ENCODE data around the gene ALG8. TPM values are rescaled to one million over a fixed set of nuclear protein-coding genes. Genes with fewer than 3 reads are reported as not detected.

ALG8 gene
- total RNA-seq, 1 donor from 2014 or later: 43.7 TPM

- H3K9ac ChIP-seq (ENCODE audit: low read length): no peak overlapping the region
- peaks cover 11% of the 10 kb centered on the region for H3K4me1 Mint-ChIP-seq (ENCODE audit: low read depth, unreplicated experiment)
- H3K36me3 Mint-ChIP-seq (ENCODE audit: low read depth, unreplicated experiment): peaks cover 2% of the 10 kb centered on the region
- no peak overlapping the region for H3K27ac Mint-ChIP-seq (ENCODE audit: unreplicated experiment)
- peaks cover 4% of the 10 kb centered on the region for H3K27me3 Mint-ChIP-seq (ENCODE audit: low read depth, unreplicated experiment)
- TF ChIP-seq CTCF (IDR thresholded peaks at IDR 0.05; ENCODE audit: insufficient read depth, low read depth, low read length) (no peak), EZH2 (IDR thresholded peaks at IDR 0.05; ENCODE audit: insufficient read depth, low read length) (no peak)
- no peaks in the 10 kb centered on the region for H3K27me3 ChIP-seq (ENCODE audit: insufficient read depth, low read length)
- no peaks in the 10 kb centered on the region for H3K9me3 ChIP-seq (ENCODE audit: insufficient read depth, low read depth, low read length)
- H3K9me3 Mint-ChIP-seq (ENCODE audit: unreplicated experiment): no peaks in the 10 kb centered on the region
- no peak overlapping the region for H3K4me2 ChIP-seq (ENCODE audit: low read length)
- no peak overlapping the region for H3K4me3 Mint-ChIP-seq (ENCODE audit: unreplicated experiment)
- no peaks in the 10 kb centered on the region for H3K36me3 ChIP-seq (ENCODE audit: insufficient read depth, low read length)
- H3K4me3 ChIP-seq (ENCODE audit: insufficient read depth, low read depth, low read length): no peak overlapping the region
- H3K27ac ChIP-seq (ENCODE audit: low read depth, low read length): no peak overlapping the region
- H3K79me2 ChIP-seq (ENCODE audit: insufficient read depth, low read length): no peaks in the 10 kb centered on the region
- peaks cover 8% of the 10 kb centered on the region for H3K4me1 ChIP-seq (ENCODE audit: insufficient read depth, low read length)
- H4K20me1 ChIP-seq (ENCODE audit: insufficient read depth, low read length): no peaks in the 10 kb centered on the region
- H2AFZ ChIP-seq (ENCODE audit: low read depth, low read length): no peak overlapping the region
- FAIRE-seq (no peak), DNase-seq (ENCODE audit: low read depth) (no peak)
Observed at GRCh38 chr11:78164471-78164870, 25.0 kb upstream of the ALG8 start.

GRCh38 chr11:78163828-78164227 is 24.4 kb upstream of the ALG8 start:
- no peaks in the 10 kb centered on the region for H3K27me3 ChIP-seq (ENCODE audit: insufficient read depth, low read length)
- Mint-ChIP-seq H3K4me3 (ENCODE audit: unreplicated experiment) (no peak overlapping the region), H3K9me3 (ENCODE audit: unreplicated experiment) (no peaks in the 10 kb centered on the region), H3K27me3 (ENCODE audit: low read depth, unreplicated experiment) (peaks cover 4% of the 10 kb centered on the region), H3K36me3 (ENCODE audit: low read depth, unreplicated experiment) (peaks cover 2% of the 10 kb centered on the region), H3K27ac (ENCODE audit: unreplicated experiment) (no peak overlapping the region), H3K4me1 (ENCODE audit: low read depth, unreplicated experiment) (peaks cover 11% of the 10 kb centered on the region)
- H4K20me1 ChIP-seq (ENCODE audit: insufficient read depth, low read length): no peaks in the 10 kb centered on the region
- no peak for TF ChIP-seq EZH2 (IDR thresholded peaks at IDR 0.05; ENCODE audit: insufficient read depth, low read length)
- TF ChIP-seq CTCF (IDR thresholded peaks at IDR 0.05; ENCODE audit: insufficient read depth, low read depth, low read length): no peak
- no peak overlapping the region for H3K4me3 ChIP-seq (ENCODE audit: insufficient read depth, low read depth, low read length)
- DNase-seq (ENCODE audit: low read depth) (no peak), FAIRE-seq (no peak)
- H3K36me3 ChIP-seq (ENCODE audit: insufficient read depth, low read length): no peaks in the 10 kb centered on the region
- no peak overlapping the region for H3K4me2 ChIP-seq (ENCODE audit: low read length)
- H2AFZ ChIP-seq (ENCODE audit: low read depth, low read length): no peak overlapping the region
- H3K27ac ChIP-seq (ENCODE audit: low read depth, low read length): no peak overlapping the region
- no peak overlapping the region for H3K9ac ChIP-seq (ENCODE audit: low read length)
- H3K79me2 ChIP-seq (ENCODE audit: insufficient read depth, low read length): no peaks in the 10 kb centered on the region
- no peaks in the 10 kb centered on the region for H3K9me3 ChIP-seq (ENCODE audit: insufficient read depth, low read depth, low read length)
- peaks cover 6% of the 10 kb centered on the region for H3K4me1 ChIP-seq (ENCODE audit: insufficient read depth, low read length)

- Histone ChIP-seq H3K79me2 (ENCODE audit: insufficient read depth, low read length) (no peaks in the 10 kb centered on the region), H3K4me3 (ENCODE audit: insufficient read depth, low read depth, low read length) (no peak overlapping the region), H3K4me2 (ENCODE audit: low read length) (no peak overlapping the region), H3K27me3 (ENCODE audit: insufficient read depth, low read length) (no peaks in the 10 kb centered on the region), H3K4me1 (ENCODE audit: insufficient read depth, low read length) (no peaks in the 10 kb centered on the region), H3K27ac (ENCODE audit: low read depth, low read length) (no peak overlapping the region), H2AFZ (ENCODE audit: low read depth, low read length) (no peak overlapping the region), H3K9ac (ENCODE audit: low read length) (no peak overlapping the region), H4K20me1 (ENCODE audit: insufficient read depth, low read length) (no peaks in the 10 kb centered on the region), H3K36me3 (ENCODE audit: insufficient read depth, low read length) (no peaks in the 10 kb centered on the region), H3K9me3 (ENCODE audit: insufficient read depth, low read depth, low read length) (no peaks in the 10 kb centered on the region)
- FAIRE-seq (no peak), DNase-seq (ENCODE audit: low read depth) (no peak)
- Mint-ChIP-seq H3K4me3 (ENCODE audit: unreplicated experiment) (no peak overlapping the region), H3K27ac (ENCODE audit: unreplicated experiment) (no peak overlapping the region), H3K36me3 (ENCODE audit: low read depth, unreplicated experiment) (no peaks in the 10 kb centered on the region), H3K4me1 (ENCODE audit: low read depth, unreplicated experiment) (peaks cover 5% of the 10 kb centered on the region), H3K27me3 (ENCODE audit: low read depth, unreplicated experiment) (peaks cover 4% of the 10 kb centered on the region), H3K9me3 (ENCODE audit: unreplicated experiment) (no peaks in the 10 kb centered on the region)
- TF ChIP-seq EZH2 (IDR thresholded peaks at IDR 0.05; ENCODE audit: insufficient read depth, low read length) (no peak), CTCF (IDR thresholded peaks at IDR 0.05; ENCODE audit: insufficient read depth, low read depth, low read length) (no peak)
Observed at GRCh38 chr11:78161962-78162371, 22.5 kb upstream of the ALG8 start.
